NT2/D1 (cell line): ENCODE results near the gene MORN1.

ENCODE experiments used
- YY1 ChIP-seq: IDR thresholded peaks from 2 replicates; pipeline ENCODE4 v1.6.1; 2011; ENCODE audit not compliant: insufficient read length, insufficient read depth
- ZNF274 ChIP-seq: IDR thresholded peaks from 2 replicates; pipeline ENCODE4 v1.6.1; 2011; ENCODE audit warnings: mild to moderate bottlenecking, low read depth, low read length

DNA sequence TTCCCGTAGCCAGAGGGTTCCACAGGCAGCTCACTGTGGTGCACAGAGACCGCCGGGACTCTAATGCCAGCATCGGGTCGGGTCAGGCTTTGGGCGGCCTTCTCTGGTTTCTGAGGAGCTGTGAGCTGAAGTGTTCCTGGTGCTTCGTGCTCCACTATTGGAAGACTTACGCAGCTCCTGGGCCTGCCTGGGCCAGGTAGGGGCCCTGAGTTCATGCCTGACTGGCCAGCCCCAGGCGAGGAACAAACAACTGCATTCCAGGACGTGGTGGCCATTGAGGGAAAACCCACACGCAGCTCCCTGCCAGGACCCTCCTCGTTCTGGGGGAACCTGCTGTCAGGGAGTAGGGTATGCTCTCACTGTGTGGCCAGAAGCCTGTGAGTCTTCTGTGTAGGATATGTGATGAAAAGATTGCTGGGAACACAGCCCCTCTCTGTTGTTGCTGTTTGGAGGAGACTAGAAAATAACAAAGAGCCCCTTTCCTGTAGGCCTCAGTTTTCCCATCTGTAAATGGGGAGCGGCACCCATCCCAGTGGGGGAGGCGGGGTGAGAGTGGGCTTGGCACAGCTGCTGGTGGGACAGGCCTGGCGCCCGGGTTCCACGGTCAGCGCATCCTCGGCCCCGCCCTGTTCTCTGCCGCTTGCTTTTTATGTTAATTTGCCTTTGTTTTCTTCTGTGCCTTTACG is 8.7 kb upstream of the MORN1 start:
- no peak for TF ChIP-seq YY1
- TF ChIP-seq ZNF274 = no peak
